GM23338 (cell line): ENCODE data around the gene IL4I1. TPM values are rescaled to one million over a fixed set of nuclear protein-coding genes. Genes with fewer than 3 reads are reported as not detected.

Experiments
- ATAC-seq: fragments of 200-7000 bp; cut with Tn5 transposase; 3 replicates; pipeline ENCODE4 v1.9.1; 2020
- DNase-seq: peaks from one replicate; pipeline ENCODE4 v3.0.0-alpha.2; 2015; ENCODE audit warnings: low spot score
- H2AFZ ChIP-seq: fragments of 200-600 bp; sonication (generic); 2 replicates; pipeline ENCODE4 v1.8.0; 2016; ENCODE audit warnings: antibody characterized with exemption, mild to moderate bottlenecking, moderate library complexity
- H3F3A ChIP-seq: fragments of 200-600 bp; sonication (generic); replicated peaks from 2 replicates; pipeline ENCODE4 v1.8.0; 2017; ENCODE audit warnings: antibody characterized with exemption, mixed run types, low read depth
- H3K27ac ChIP-seq: fragments of 200-600 bp; sonication (generic); 2 replicates; pipeline ENCODE4 v1.6.1; 2016; ENCODE audit warnings: low read depth
- H3K27me3 ChIP-seq: fragments of 200-600 bp; sonication (generic); 2 replicates; pipeline ENCODE4 v1.8.0; 2016; ENCODE audit warnings: mild to moderate bottlenecking, mixed run types, moderate library complexity; ENCODE audit not compliant: insufficient read depth
- H3K36me3 ChIP-seq: fragments of 200-600 bp; sonication (generic); 2 replicates; pipeline ENCODE4 v1.8.0; 2016; ENCODE audit warnings: mild to moderate bottlenecking; ENCODE audit not compliant: insufficient read depth
- H3K4me1 ChIP-seq: fragments of 200-600 bp; sonication (generic); 2 replicates; pipeline ENCODE4 v1.8.0; 2016; ENCODE audit warnings: mild to moderate bottlenecking, moderate library complexity; ENCODE audit not compliant: insufficient read depth
- H3K4me2 ChIP-seq: fragments of 200-600 bp; sonication (generic); 2 replicates; pipeline ENCODE4 v1.7.1; 2017; ENCODE audit warnings: mixed run types
- H3K4me3 ChIP-seq: fragments of 200-600 bp; sonication (generic); 2 replicates; pipeline ENCODE4 v1.6.1; 2016; ENCODE audit warnings: mixed run types
- H3K79me2 ChIP-seq: fragments of 200-600 bp; sonication (generic); replicated peaks from 2 replicates; pipeline ENCODE4 v1.8.0; 2017; ENCODE audit warnings: mild to moderate bottlenecking; ENCODE audit not compliant: insufficient read depth
- H3K9me2 ChIP-seq: fragments of 200-600 bp; sonication (generic); 2 replicates; pipeline ENCODE4 v1.8.0; 2017; ENCODE audit not compliant: insufficient read depth
- H4K20me1 ChIP-seq: fragments of 200-600 bp; sonication (generic); replicated peaks from 2 replicates; pipeline ENCODE4 v1.8.0; 2017; ENCODE audit warnings: mild to moderate bottlenecking; ENCODE audit not compliant: insufficient read depth
- H3K27ac Mint-ChIP-seq: 2 replicates; pipeline ENCODE4 v1.8.0; 2020; ENCODE audit warnings: inconsistent platforms, mild to moderate bottlenecking, moderate library complexity, mixed read lengths
- H3K27me3 Mint-ChIP-seq: 3 replicates; pipeline ENCODE4 v1.8.0; 2022; ENCODE audit warnings: low read depth, mild to moderate bottlenecking, moderate library complexity, mixed read lengths, inconsistent platforms; ENCODE audit not compliant: insufficient read depth, poor library complexity
- H3K36me3 Mint-ChIP-seq: 3 replicates; pipeline ENCODE4 v1.8.0; 2021; ENCODE audit warnings: low read depth, mild to moderate bottlenecking, inconsistent platforms, moderate library complexity, mixed read lengths
- H3K4me1 Mint-ChIP-seq: 3 replicates; pipeline ENCODE4 v1.8.0; 2020; ENCODE audit warnings: mild to moderate bottlenecking, inconsistent platforms, mixed read lengths
- H3K4me3 Mint-ChIP-seq: 3 replicates; pipeline ENCODE4 v1.8.0; 2021; ENCODE audit warnings: moderate library complexity, mild to moderate bottlenecking, inconsistent platforms, mixed read lengths
- H3K9me3 Mint-ChIP-seq: 3 replicates; pipeline ENCODE4 v1.8.0; 2020; ENCODE audit warnings: moderate library complexity, mild to moderate bottlenecking, inconsistent platforms, mixed read lengths
- CREB1 ChIP-seq: fragments of 250-450 bp; sonication (Bioruptor Pico); IDR thresholded peaks from 2 replicates; pipeline ENCODE4 v1.5.0; 2020; ENCODE audit warnings: low read depth, mild to moderate bottlenecking, moderate library complexity
- EZH2 ChIP-seq: fragments of 200-600 bp; sonication (generic); IDR thresholded peaks from one replicate; pipeline ENCODE4 v1.8.0; 2017; ENCODE audit warnings: antibody characterized with exemption, mild to moderate bottlenecking, low read depth; ENCODE audit not compliant: unreplicated experiment
- EZH2phosphoT487 ChIP-seq: fragments of 200-600 bp; sonication (generic); IDR thresholded peaks from one replicate; pipeline ENCODE4 v1.8.1; 2018; ENCODE audit warnings: antibody characterized with exemption; ENCODE audit not compliant: unreplicated experiment
- JUNB ChIP-seq: IDR thresholded peaks from one replicate; pipeline ENCODE4 v1.6.1; 2016; ENCODE audit warnings: antibody characterized with exemption; ENCODE audit not compliant: unreplicated experiment
- NANOG ChIP-seq: IDR thresholded peaks from 2 replicates; pipeline ENCODE4 v1.6.1; 2016; ENCODE audit warnings: antibody characterized with exemption, borderline replicate concordance
- POLR2AphosphoS5 ChIP-seq: IDR thresholded peaks from 2 replicates; pipeline ENCODE4 v1.6.1; 2016; ENCODE audit warnings: antibody characterized with exemption, low read depth
- STAT1 ChIP-seq: IDR thresholded peaks from one replicate; pipeline ENCODE4 v1.6.1; 2016; ENCODE audit warnings: antibody characterized with exemption; ENCODE audit not compliant: unreplicated experiment
- ZNF114 ChIP-seq: fragments of 250-450 bp; sonication (Bioruptor Pico); IDR thresholded peaks from 2 replicates; pipeline ENCODE4 v1.5.0; 2020; ENCODE audit warnings: mild to moderate bottlenecking, moderate library complexity
- ZNF331 ChIP-seq: fragments of 250-450 bp; sonication (Bioruptor Pico); IDR thresholded peaks from 2 replicates; pipeline ENCODE4 v1.5.0; 2020; ENCODE audit warnings: low read depth, mild to moderate bottlenecking, moderate library complexity
- polyA plus RNA-seq: library from polyadenylated mRNA; unstranded; fragments of >200 nt; fragmentation: Nextera tagmentation; extraction: Ambion mirVana; gene quantifications from 2 replicates; pipeline ENCODE4 v1.2.1, GENCODE V29; 2016
- total RNA-seq: library from RNA; depleted of rRNA; stranded (reverse); fragments of >200 nt; shearing (Covaris generic); gene quantifications from 2 replicates; pipeline ENCODE4 v1.2.3, GENCODE V29; 2014
- TF ChIP-seq, protein P1 (sequence below), 2 experiments: fragments of 200-600 bp in 1 of 2; sonication (generic) in 1 of 2; conservative IDR thresholded peaks; 2 replicates each; pipeline versions ENCODE4 v1.5.1 to v1.6.1; 2016 to 2017; ENCODE audit warnings: antibody characterized with exemption in 2 of 2, low read depth in 2 of 2, mild to moderate bottlenecking in 2 of 2, moderate library complexity in 1 of 2
- TF ChIP-seq, protein P2 (sequence below): IDR thresholded peaks from one replicate; pipeline ENCODE4 v1.6.1; 2018; ENCODE audit warnings: antibody characterized with exemption; ENCODE audit not compliant: unreplicated experiment
- TF ChIP-seq, protein P3 (sequence below): IDR thresholded peaks from 2 replicates; pipeline ENCODE4 v1.6.1; 2016; ENCODE audit warnings: antibody characterized with exemption
- TF ChIP-seq, protein P4 (sequence below): fragments of 250-450 bp; sonication (Bioruptor Pico); IDR thresholded peaks from 2 replicates; pipeline ENCODE4 v1.5.0; 2020; ENCODE audit warnings: mild to moderate bottlenecking, moderate library complexity

Gene IL4I1
- total and polyA plus RNA-seq, 2 experiments from 2014 or later = 0.60 to 0.69 TPM

DNA sequence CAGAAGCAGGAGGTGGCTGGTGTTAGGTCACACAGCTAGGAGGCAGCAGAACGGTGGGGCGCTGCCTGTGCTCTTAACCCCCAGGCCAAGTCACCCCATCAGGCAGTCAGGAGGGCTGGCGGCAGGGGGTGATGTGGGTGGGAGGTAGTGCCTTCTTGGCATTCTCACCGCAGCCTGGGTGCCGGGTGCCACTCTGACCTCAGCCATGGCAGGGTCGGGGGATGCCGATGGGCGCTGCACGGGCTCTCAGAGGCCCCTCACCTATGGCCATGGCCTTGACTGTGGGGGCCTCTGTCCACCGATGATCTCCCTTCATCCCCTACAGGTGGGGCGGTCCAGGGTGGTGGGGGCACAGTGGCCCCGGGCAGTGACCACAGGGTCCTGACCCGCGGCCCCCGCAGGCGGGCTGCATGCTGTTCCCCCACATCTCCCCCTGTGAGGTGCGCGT lies 40.1 kb downstream of the IL4I1 start:
- Histone ChIP-seq H3K4me1 (peaks cover 16% of the 10 kb centered on the region), H3K79me2 (peaks cover 24% of the 10 kb centered on the region), H3K27me3 (no peaks in the 10 kb centered on the region), H3F3A (peaks cover 65% of the 10 kb centered on the region), H3K27ac (no peak overlapping the region), H3K4me2 (no peak overlapping the region), H3K9me2 (no peaks in the 10 kb centered on the region), H3K4me3 (no peak overlapping the region), H4K20me1 (peaks cover 23% of the 10 kb centered on the region), H2AFZ (no peak overlapping the region), H3K36me3 (no peaks in the 10 kb centered on the region; the same call in 1 of the 2 replicates)
- Mint-ChIP-seq H3K27ac (no peak overlapping the region), H3K27me3 (peaks cover 55% of the 10 kb centered on the region), H3K4me3 (no peak overlapping the region), H3K9me3 (peaks cover 4% of the 10 kb centered on the region; the same call in 2 of the 3 replicates), H3K4me1 (peaks cover 23% of the 10 kb centered on the region), H3K36me3 (peaks cover 72% of the 10 kb centered on the region)
- DNase-seq (no peak), ATAC-seq (no peak)
- TF ChIP-seq EZH2phosphoT487 (no peak), JUNB (no peak), NANOG (no peak), ZNF331 (no peak), POLR2AphosphoS5 (no peak; the same call in 1 of the 2 replicates), EZH2 (no peak), STAT1 (no peak), ZNF114 (no peak), CREB1 (no peak)
- TF ChIP-seq, protein P1, sequence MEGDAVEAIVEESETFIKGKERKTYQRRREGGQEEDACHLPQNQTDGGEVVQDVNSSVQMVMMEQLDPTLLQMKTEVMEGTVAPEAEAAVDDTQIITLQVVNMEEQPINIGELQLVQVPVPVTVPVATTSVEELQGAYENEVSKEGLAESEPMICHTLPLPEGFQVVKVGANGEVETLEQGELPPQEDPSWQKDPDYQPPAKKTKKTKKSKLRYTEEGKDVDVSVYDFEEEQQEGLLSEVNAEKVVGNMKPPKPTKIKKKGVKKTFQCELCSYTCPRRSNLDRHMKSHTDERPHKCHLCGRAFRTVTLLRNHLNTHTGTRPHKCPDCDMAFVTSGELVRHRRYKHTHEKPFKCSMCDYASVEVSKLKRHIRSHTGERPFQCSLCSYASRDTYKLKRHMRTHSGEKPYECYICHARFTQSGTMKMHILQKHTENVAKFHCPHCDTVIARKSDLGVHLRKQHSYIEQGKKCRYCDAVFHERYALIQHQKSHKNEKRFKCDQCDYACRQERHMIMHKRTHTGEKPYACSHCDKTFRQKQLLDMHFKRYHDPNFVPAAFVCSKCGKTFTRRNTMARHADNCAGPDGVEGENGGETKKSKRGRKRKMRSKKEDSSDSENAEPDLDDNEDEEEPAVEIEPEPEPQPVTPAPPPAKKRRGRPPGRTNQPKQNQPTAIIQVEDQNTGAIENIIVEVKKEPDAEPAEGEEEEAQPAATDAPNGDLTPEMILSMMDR (conservative IDR thresholded peaks at IDR 0.05; ENCODE audit: low read depth in 2 of 2) = no peak
- TF ChIP-seq, protein P2, sequence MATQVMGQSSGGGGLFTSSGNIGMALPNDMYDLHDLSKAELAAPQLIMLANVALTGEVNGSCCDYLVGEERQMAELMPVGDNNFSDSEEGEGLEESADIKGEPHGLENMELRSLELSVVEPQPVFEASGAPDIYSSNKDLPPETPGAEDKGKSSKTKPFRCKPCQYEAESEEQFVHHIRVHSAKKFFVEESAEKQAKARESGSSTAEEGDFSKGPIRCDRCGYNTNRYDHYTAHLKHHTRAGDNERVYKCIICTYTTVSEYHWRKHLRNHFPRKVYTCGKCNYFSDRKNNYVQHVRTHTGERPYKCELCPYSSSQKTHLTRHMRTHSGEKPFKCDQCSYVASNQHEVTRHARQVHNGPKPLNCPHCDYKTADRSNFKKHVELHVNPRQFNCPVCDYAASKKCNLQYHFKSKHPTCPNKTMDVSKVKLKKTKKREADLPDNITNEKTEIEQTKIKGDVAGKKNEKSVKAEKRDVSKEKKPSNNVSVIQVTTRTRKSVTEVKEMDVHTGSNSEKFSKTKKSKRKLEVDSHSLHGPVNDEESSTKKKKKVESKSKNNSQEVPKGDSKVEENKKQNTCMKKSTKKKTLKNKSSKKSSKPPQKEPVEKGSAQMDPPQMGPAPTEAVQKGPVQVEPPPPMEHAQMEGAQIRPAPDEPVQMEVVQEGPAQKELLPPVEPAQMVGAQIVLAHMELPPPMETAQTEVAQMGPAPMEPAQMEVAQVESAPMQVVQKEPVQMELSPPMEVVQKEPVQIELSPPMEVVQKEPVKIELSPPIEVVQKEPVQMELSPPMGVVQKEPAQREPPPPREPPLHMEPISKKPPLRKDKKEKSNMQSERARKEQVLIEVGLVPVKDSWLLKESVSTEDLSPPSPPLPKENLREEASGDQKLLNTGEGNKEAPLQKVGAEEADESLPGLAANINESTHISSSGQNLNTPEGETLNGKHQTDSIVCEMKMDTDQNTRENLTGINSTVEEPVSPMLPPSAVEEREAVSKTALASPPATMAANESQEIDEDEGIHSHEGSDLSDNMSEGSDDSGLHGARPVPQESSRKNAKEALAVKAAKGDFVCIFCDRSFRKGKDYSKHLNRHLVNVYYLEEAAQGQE = no peak
- TF ChIP-seq, protein P3, sequence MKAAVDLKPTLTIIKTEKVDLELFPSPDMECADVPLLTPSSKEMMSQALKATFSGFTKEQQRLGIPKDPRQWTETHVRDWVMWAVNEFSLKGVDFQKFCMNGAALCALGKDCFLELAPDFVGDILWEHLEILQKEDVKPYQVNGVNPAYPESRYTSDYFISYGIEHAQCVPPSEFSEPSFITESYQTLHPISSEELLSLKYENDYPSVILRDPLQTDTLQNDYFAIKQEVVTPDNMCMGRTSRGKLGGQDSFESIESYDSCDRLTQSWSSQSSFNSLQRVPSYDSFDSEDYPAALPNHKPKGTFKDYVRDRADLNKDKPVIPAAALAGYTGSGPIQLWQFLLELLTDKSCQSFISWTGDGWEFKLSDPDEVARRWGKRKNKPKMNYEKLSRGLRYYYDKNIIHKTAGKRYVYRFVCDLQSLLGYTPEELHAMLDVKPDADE = no peak
- TF ChIP-seq, protein P4, sequence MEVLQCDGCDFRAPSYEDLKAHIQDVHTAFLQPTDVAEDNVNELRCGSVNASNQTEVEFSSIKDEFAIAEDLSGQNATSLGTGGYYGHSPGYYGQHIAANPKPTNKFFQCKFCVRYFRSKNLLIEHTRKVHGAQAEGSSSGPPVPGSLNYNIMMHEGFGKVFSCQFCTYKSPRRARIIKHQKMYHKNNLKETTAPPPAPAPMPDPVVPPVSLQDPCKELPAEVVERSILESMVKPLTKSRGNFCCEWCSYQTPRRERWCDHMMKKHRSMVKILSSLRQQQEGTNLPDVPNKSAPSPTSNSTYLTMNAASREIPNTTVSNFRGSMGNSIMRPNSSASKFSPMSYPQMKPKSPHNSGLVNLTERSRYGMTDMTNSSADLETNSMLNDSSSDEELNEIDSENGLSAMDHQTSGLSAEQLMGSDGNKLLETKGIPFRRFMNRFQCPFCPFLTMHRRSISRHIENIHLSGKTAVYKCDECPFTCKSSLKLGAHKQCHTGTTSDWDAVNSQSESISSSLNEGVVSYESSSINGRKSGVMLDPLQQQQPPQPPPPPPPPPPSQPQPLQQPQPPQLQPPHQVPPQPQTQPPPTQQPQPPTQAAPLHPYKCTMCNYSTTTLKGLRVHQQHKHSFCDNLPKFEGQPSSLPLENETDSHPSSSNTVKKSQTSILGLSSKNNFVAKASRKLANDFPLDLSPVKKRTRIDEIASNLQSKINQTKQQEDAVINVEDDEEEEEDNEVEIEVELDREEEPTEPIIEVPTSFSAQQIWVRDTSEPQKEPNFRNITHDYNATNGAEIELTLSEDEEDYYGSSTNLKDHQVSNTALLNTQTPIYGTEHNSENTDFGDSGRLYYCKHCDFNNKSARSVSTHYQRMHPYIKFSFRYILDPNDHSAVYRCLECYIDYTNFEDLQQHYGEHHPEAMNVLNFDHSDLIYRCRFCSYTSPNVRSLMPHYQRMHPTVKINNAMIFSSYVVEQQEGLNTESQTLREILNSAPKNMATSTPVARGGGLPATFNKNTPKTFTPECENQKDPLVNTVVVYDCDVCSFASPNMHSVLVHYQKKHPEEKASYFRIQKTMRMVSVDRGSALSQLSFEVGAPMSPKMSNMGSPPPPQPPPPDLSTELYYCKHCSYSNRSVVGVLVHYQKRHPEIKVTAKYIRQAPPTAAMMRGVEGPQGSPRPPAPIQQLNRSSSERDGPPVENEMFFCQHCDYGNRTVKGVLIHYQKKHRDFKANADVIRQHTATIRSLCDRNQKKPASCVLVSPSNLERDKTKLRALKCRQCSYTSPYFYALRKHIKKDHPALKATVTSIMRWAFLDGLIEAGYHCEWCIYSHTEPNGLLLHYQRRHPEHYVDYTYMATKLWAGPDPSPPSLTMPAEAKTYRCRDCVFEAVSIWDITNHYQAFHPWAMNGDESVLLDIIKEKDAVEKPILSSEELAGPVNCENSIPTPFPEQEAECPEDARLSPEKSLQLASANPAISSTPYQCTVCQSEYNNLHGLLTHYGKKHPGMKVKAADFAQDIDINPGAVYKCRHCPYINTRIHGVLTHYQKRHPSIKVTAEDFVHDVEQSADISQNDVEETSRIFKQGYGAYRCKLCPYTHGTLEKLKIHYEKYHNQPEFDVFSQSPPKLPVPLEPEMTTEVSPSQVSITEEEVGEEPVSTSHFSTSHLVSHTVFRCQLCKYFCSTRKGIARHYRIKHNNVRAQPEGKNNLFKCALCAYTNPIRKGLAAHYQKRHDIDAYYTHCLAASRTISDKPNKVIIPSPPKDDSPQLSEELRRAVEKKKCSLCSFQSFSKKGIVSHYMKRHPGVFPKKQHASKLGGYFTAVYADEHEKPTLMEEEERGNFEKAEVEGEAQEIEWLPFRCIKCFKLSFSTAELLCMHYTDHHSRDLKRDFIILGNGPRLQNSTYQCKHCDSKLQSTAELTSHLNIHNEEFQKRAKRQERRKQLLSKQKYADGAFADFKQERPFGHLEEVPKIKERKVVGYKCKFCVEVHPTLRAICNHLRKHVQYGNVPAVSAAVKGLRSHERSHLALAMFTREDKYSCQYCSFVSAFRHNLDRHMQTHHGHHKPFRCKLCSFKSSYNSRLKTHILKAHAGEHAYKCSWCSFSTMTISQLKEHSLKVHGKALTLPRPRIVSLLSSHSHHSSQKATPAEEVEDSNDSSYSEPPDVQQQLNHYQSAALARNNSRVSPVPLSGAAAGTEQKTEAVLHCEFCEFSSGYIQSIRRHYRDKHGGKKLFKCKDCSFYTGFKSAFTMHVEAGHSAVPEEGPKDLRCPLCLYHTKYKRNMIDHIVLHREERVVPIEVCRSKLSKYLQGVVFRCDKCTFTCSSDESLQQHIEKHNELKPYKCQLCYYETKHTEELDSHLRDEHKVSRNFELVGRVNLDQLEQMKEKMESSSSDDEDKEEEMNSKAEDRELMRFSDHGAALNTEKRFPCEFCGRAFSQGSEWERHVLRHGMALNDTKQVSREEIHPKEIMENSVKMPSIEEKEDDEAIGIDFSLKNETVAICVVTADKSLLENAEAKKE (CRISPR knock-in tag) = no peak
